Left ventricle myocardium inferior (tissue), 1 donor: Measurements from ENCODE around the gene KAZN. TPM values are rescaled to one million over a fixed set of nuclear protein-coding genes. Genes with fewer than 3 reads are reported as not detected.

Experiments used
- DNase-seq: peaks from one replicate; pipeline ENCODE4 v3.0.0-alpha.2; 2020
- H3K27ac ChIP-seq: fragments of 200-600 bp; replicated peaks from 2 replicates; pipeline ENCODE4 v1.8.0; 2021
- H3K27me3 ChIP-seq: fragments of 200-600 bp; 2 replicates; pipeline ENCODE4 v1.8.0; 2021; ENCODE audit warnings: low read depth
- H3K36me3 ChIP-seq: fragments of 200-600 bp; 2 replicates; pipeline ENCODE4 v1.8.0; 2021
- H3K4me1 ChIP-seq: fragments of 200-600 bp; 2 replicates; pipeline ENCODE4 v1.8.0; 2021
- H3K4me3 ChIP-seq: fragments of 200-600 bp; 2 replicates; pipeline ENCODE4 v1.8.0; 2021; ENCODE audit warnings: mild to moderate bottlenecking, moderate library complexity
- H3K9me3 ChIP-seq: fragments of 200-600 bp; replicated peaks from 2 replicates; pipeline ENCODE4 v1.8.0; 2021
- intact Hi-C: fragments of 100-400 bp; cut with micrococcal nuclease; formaldehyde crosslinking; loops from one replicate; pipeline ENCODE4 v1.11.0; 2022
- total RNA-seq: library from RNA; stranded (reverse); fragmentation: NEBNext Ultra II Directional; extraction: Animal tissue kit (Norgen Biotek cat#: 25700); gene quantifications from one replicate; pipeline ENCODE4 v1.2.1, GENCODE V29; 2021
- TF ChIP-seq, protein P1 (sequence below): fragments of 200-600 bp; IDR thresholded peaks from 2 replicates; pipeline ENCODE4 v1.8.0; 2021; ENCODE audit warnings: antibody characterized with exemption, mild to moderate bottlenecking, borderline replicate concordance
- donor health status: DM: no; HTN: yes; CAD: no; lungs with severe emphysema.

Gene KAZN
- total RNA-seq, 1 donor from 2014 or later: 2.2 TPM

DNA sequence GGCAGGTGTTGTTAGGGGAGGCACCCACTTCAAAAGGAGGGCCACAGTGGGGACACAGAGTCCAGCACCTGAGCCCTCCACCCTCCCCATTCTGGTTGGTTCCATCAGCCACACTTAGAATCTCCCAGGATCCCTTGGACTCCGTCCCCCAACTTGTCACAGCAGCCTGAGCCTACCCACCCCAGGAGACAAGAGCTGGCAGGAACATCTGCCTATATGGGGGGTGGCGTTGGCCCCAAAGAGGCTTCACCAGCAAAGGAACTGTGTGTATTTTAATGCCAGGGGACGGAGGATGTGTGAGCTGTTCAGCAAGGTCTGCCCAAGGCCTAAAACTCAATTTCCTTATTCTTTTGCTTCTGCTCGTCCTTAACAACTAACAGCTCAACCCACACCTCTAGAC is 468.7 kb downstream of the KAZN start:
- Histone ChIP-seq H3K27ac (peak overlapping the region; percentile 55), H3K4me3 (no peak overlapping the region), H3K4me1 (no peaks in the 10 kb centered on the region), H3K9me3 (peaks cover 6% of the 10 kb centered on the region), H3K36me3 (peaks cover 14% of the 10 kb centered on the region), H3K27me3 (no peaks in the 10 kb centered on the region)
- TF ChIP-seq, protein P1, sequence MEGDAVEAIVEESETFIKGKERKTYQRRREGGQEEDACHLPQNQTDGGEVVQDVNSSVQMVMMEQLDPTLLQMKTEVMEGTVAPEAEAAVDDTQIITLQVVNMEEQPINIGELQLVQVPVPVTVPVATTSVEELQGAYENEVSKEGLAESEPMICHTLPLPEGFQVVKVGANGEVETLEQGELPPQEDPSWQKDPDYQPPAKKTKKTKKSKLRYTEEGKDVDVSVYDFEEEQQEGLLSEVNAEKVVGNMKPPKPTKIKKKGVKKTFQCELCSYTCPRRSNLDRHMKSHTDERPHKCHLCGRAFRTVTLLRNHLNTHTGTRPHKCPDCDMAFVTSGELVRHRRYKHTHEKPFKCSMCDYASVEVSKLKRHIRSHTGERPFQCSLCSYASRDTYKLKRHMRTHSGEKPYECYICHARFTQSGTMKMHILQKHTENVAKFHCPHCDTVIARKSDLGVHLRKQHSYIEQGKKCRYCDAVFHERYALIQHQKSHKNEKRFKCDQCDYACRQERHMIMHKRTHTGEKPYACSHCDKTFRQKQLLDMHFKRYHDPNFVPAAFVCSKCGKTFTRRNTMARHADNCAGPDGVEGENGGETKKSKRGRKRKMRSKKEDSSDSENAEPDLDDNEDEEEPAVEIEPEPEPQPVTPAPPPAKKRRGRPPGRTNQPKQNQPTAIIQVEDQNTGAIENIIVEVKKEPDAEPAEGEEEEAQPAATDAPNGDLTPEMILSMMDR: no peak
- DNase-seq: no peak
- intact Hi-C loops: no loop called here

GRCh38 chr1:15068152-15068551 is 469.7 kb downstream of the KAZN start:
- Histone ChIP-seq H3K36me3 (peaks cover 7% of the 10 kb centered on the region), H3K27me3 (no peaks in the 10 kb centered on the region), H3K9me3 (no peaks in the 10 kb centered on the region), H3K4me1 (no peaks in the 10 kb centered on the region), H3K4me3 (no peak overlapping the region), H3K27ac (peak overlapping the region; percentile 42)
- TF ChIP-seq, protein P1: no peak
- DNase-seq: no peak
- intact Hi-C loops: no loop called here

DNA sequence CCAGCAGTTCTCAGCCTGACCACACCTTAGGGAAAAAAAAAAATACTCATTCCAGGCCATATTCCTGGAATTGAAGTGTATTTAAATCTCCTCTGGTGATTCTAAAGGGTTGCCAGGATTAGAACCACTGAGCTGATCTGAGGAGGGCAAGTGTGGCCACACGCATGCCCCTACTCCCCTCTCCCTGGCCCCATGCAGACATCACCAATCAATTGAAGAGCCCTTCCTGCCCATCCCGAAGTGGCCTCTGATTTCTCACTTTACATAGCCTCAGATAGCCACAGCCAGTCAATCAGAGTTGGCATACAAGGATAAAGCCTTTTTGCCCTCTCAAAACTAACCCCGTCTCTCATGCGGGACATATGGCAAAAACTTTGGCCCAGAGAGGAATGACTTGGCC is 470.5 kb downstream of the KAZN start:
- TF ChIP-seq, protein P1: no peak
- peak overlapping the region; percentile 42 for H3K27ac ChIP-seq
- H3K4me1 ChIP-seq: no peaks in the 10 kb centered on the region
- H3K36me3 ChIP-seq: peaks cover 7% of the 10 kb centered on the region
- intact Hi-C loops: no loop called here
- no peaks in the 10 kb centered on the region for H3K27me3 ChIP-seq
- no peaks in the 10 kb centered on the region for H3K9me3 ChIP-seq
- no peak for DNase-seq
- no peak overlapping the region for H3K4me3 ChIP-seq

DNA sequence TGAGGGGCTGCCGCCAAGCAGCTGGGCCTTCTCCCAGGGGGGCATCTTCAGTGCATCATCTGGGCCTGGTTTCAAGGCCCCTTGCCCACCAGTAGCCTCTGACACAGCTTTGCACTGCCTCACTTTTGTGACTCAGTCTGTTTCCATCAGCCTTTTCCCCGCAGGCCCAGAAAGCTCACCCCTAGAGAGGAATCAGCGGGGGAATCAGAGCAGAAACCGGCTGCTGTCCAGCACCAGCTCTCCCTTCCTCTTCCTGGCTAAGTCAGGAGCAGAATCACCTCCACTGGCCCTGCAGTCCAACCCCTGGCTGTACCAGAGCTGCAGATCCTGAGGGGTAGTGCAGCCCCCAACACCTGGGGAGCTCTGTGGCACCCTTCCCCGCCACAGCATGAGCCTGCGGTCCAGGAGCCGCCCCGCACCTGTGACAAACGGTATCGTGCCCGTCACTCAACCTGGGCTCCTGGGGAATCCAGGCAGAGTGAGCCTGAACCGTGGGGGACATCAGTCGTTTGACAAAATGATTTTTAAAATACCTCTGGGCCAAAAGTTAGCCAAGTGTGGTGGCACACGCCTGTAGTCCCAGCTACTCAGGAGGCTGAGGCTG is 471.8 kb downstream of the KAZN start:
- no peaks in the 10 kb centered on the region for H3K9me3 ChIP-seq
- TF ChIP-seq, protein P1: no peak
- H3K27ac ChIP-seq: no peak overlapping the region

DNA sequence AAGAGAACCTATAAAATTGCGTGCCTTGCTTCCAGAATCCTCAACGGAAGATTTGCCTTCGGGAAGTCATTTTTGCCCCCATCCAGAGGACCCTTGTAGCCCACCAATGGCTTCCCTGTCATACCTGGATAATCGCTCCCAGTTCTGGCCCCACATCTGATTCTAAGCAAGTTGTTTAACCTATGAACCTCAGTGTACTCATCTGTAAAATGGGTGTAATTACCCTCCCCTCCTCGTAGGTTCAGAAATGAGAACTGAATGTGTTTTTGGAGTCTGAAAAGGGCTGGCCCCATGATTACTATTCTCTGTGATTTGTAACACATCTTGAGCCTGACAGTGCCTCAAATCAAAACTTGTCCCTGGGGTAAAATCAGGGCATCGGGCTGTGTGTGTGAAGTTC is 473.5 kb downstream of the KAZN start:
- Histone ChIP-seq H3K9me3 (no peaks in the 10 kb centered on the region), H3K27me3 (no peaks in the 10 kb centered on the region), H3K27ac (no peak overlapping the region), H3K36me3 (no peaks in the 10 kb centered on the region), H3K4me1 (peaks cover 8% of the 10 kb centered on the region), H3K4me3 (no peak overlapping the region)
- no peak for DNase-seq
- intact Hi-C loops: no loop called here
- TF ChIP-seq, protein P1: no peak

More for the DNA sequence above, 471.8 kb downstream of the KAZN start:
- peaks cover 7% of the 10 kb centered on the region for H3K36me3 ChIP-seq
- no peak for DNase-seq
- H3K27me3 ChIP-seq: no peaks in the 10 kb centered on the region
- no peak overlapping the region for H3K4me3 ChIP-seq
- no peaks in the 10 kb centered on the region for H3K4me1 ChIP-seq
- intact Hi-C loops: no loop called here
